Upper lobe of left lung (tissue), 6 donors: ENCODE measurements around the gene ZNF597. TPM values are rescaled to one million over a fixed set of nuclear protein-coding genes. Genes with fewer than 3 reads are reported as not detected.

Source experiments
- ATAC-seq, 2 donors: fragments of 200-7000 bp; cut with Tn5 transposase; one replicate each; pipeline ENCODE4 v1.9.1; 2022; ENCODE audit warnings: mild to moderate bottlenecking in 2 of 2, moderate library complexity in 2 of 2; ENCODE audit not compliant: low FRiP score in 2 of 2
- DNase-seq, 2 donors: peaks; one replicate each; pipeline ENCODE4 v3.0.0-alpha.2; 2019 to 2020
- H3K27ac ChIP-seq, 4 donors: fragments of 200-600 bp; sonication (generic); one replicate each; pipeline ENCODE4 v1.5.1; 2016 to 2019
- H3K27me3 ChIP-seq, 4 donors: fragments of 200-600 bp; sonication (generic); one replicate each; pipeline ENCODE4 v1.5.1; 2017 to 2019
- H3K36me3 ChIP-seq, 4 donors: fragments of 200-600 bp; sonication (generic); one replicate each; pipeline ENCODE4 v1.5.1; 2016 to 2019
- H3K4me1 ChIP-seq, 4 donors: fragments of 200-600 bp; sonication (generic); one replicate each; pipeline ENCODE4 v1.5.1; 2018 to 2019
- H3K4me3 ChIP-seq, 4 donors: fragments of 200-600 bp; sonication (generic); one replicate each; pipeline ENCODE4 v1.5.1; 2017 to 2019; ENCODE audit warnings: mild to moderate bottlenecking in 2 of 4, moderate library complexity in 1 of 4
- H3K9me3 ChIP-seq, 4 donors: fragments of 200-600 bp; sonication (generic); one replicate each; pipeline ENCODE4 v1.5.1; 2018 to 2019
- CTCF ChIP-seq, 6 experiments: fragments of 450-650 bp in 4 of 6; fragments of 200-600 bp in 2 of 6; sonication (generic) in 2 of 6; IDR thresholded peaks; one replicate each; pipeline ENCODE4 v1.5.1; 2016 to 2019; ENCODE audit warnings: antibody characterized with exemption in 6 of 6
- EP300 ChIP-seq, 4 donors: sonication (generic); formaldehyde crosslinking; IDR thresholded peaks; one replicate each; pipeline ENCODE4 v1.5.1; 2017; ENCODE audit warnings: antibody characterized with exemption in 4 of 4, control low read depth in 2 of 4
- POLR2A ChIP-seq, 4 donors: fragments of 450-650 bp; IDR thresholded peaks; one replicate each; pipeline ENCODE4 v1.5.1; 2016 to 2017; ENCODE audit warnings: antibody characterized with exemption in 4 of 4, mild to moderate bottlenecking in 2 of 4
- POLR2AphosphoS5 ChIP-seq, 2 donors: sonication (generic); formaldehyde crosslinking; IDR thresholded peaks; one replicate each; pipeline ENCODE4 v1.5.1; 2017; ENCODE audit warnings: antibody characterized with exemption in 2 of 2
- WGBS, 2 donors: methylation state at CpG; one replicate each; pipeline ENCODE4 v1.1.5; 2017 to 2018; 5-methylcytosine and 5-hydroxymethylcytosine counted together
- total RNA-seq, 6 donors: library from RNA; depleted of rRNA in 4 of 6; stranded (reverse); fragments of >200 nt in 4 of 6; gene quantifications; one replicate each; pipeline versions ENCODE4 v1.1.0 to v1.2.1, GENCODE V29; 2016 to 2021
- donor health status: DM: no; HTN: no; CAD: no; lungs with moderate emphysema.
- donor health status: DM: no; HTN: yes; CAD: no; lungs with severe emphysema.

The ZNF597 gene
- total RNA-seq, 6 donors from 2014 or later: 0.78 to 7.7 (median 4.6) TPM

GRCh38 chr16:3465301-3465700, 22.0 kb upstream of the ZNF597 start:
- TF ChIP-seq CTCF (IDR thresholded peaks at IDR 0.05) (no peak), EP300 (IDR thresholded peaks at IDR 0.05) (no peak), POLR2A (IDR thresholded peaks at IDR 0.05) (no peak), POLR2AphosphoS5 (IDR thresholded peaks at IDR 0.05) (no peak)
- no peak for DNase-seq
- 92 to 93% methylated on average over 9 to 12 of the region's 12 CpGs for WGBS, 2 donors

GRCh38 chr16:3461151-3461550, 17.8 kb upstream of the ZNF597 start:
- H3K4me1 ChIP-seq: peaks cover 42 to 64% (median 47%) of the 10 kb centered on the region in 4 donors
- DNase-seq: no peak
- no peak overlapping the region for H3K27ac ChIP-seq
- no peaks in the 10 kb centered on the region for H3K9me3 ChIP-seq
- H3K4me3 ChIP-seq: no peak overlapping the region
- H3K27me3 ChIP-seq: no peaks in the 10 kb centered on the region
- no peak for ATAC-seq
- H3K36me3 ChIP-seq: peaks cover 0 to 9% (median 5%) of the 10 kb centered on the region in 4 donors
- WGBS, 2 donors: 40 to 64% methylated on average over 8 of the region's 8 CpGs
- TF ChIP-seq EP300 (IDR thresholded peaks at IDR 0.05): no peak
- no peak for TF ChIP-seq CTCF (IDR thresholded peaks at IDR 0.05)
- TF ChIP-seq POLR2AphosphoS5 (IDR thresholded peaks at IDR 0.05): no peak
- no peak for TF ChIP-seq POLR2A (IDR thresholded peaks at IDR 0.05)

More at GRCh38 chr16:3465301-3465700, 22.0 kb upstream of the ZNF597 start:
- no peaks in the 10 kb centered on the region for H3K27me3 ChIP-seq
- no peak overlapping the region for H3K4me3 ChIP-seq
- no peak for ATAC-seq
- H3K27ac ChIP-seq: no peak overlapping the region
- peaks cover 2 to 16% (median 8%) of the 10 kb centered on the region in 4 donors for H3K36me3 ChIP-seq
- H3K4me1 ChIP-seq: peaks cover 23 to 70% (median 39%) of the 10 kb centered on the region in 4 donors
- H3K9me3 ChIP-seq: no peaks in the 10 kb centered on the region

- no peak for ATAC-seq
- no peaks in the 10 kb centered on the region for H3K27me3 ChIP-seq
- no peaks in the 10 kb centered on the region for H3K9me3 ChIP-seq
- H3K27ac ChIP-seq: peak overlapping the region in 1 of 4 donors; percentile 11
- peaks cover 42 to 70% (median 50%) of the 10 kb centered on the region in 4 donors for H3K4me1 ChIP-seq
- WGBS, 2 donors: 76 to 88% methylated on average over 8 of the region's 8 CpGs
- no peak for TF ChIP-seq POLR2AphosphoS5 (IDR thresholded peaks at IDR 0.05)
- no peak for TF ChIP-seq EP300 (IDR thresholded peaks at IDR 0.05)
- TF ChIP-seq POLR2A (IDR thresholded peaks at IDR 0.05): no peak
- TF ChIP-seq CTCF (IDR thresholded peaks at IDR 0.05): no peak
- DNase-seq: no peak
- no peak overlapping the region for H3K4me3 ChIP-seq
- H3K36me3 ChIP-seq: peaks cover 0 to 3% (median under 1%) of the 10 kb centered on the region in 4 donors
These were observed 17.3 kb upstream of the ZNF597 start for GRCh38 chr16:3460585-3460984.

GRCh38 chr16:3460121-3460520, 16.8 kb upstream of the ZNF597 start:
- Histone ChIP-seq H3K27me3 (no peaks in the 10 kb centered on the region), H3K4me3 (no peak overlapping the region), H3K36me3 (no peaks in the 10 kb centered on the region), H3K9me3 (no peaks in the 10 kb centered on the region), H3K27ac (peak overlapping the region in 2 of 4 donors; percentile 11 to 98), H3K4me1 (peaks cover 42 to 68% (median 50%) of the 10 kb centered on the region in 4 donors)
- 71 to 75% methylated on average over 7 of the region's 7 CpGs for WGBS, 2 donors
- TF ChIP-seq CTCF (IDR thresholded peaks at IDR 0.05) (no peak), POLR2A (IDR thresholded peaks at IDR 0.05) (no peak), POLR2AphosphoS5 (IDR thresholded peaks at IDR 0.05) (no peak), EP300 (IDR thresholded peaks at IDR 0.05) (no peak)
- DNase-seq (no peak), ATAC-seq (no peak)
